GM12892 (cell line): ENCODE measurements around the gene ASB8.

Experiments
- POLR2A ChIP-seq: IDR thresholded peaks from 2 replicates; pipeline ENCODE4 v1.6.1; 2011; ENCODE audit warnings: low read depth, low read length, control low read depth
- TAF1 ChIP-seq: IDR thresholded peaks from 2 replicates; pipeline ENCODE4 v1.6.1; 2011; ENCODE audit warnings: low read depth, mild to moderate bottlenecking, control low read depth, low read length, borderline replicate concordance

- TF ChIP-seq TAF1 (no peak), POLR2A (no peak)
Measured at GRCh38 chr12:48123169-48123568, 34.1 kb downstream of the ASB8 start.
